HG02973 (cell line): Measurements from ENCODE around the gene SH2D1B.

ENCODE experiments used
- ATAC-seq: cut with Tn5 transposase; IDR thresholded peaks from one replicate; pipeline ENCODE4 v1.9.1; 2021; ENCODE audit warnings: moderate library complexity; ENCODE audit not compliant: unreplicated experiment

SH2D1B gene

GRCh38 chr1:162400790-162401355 is 11.1 kb downstream of the SH2D1B start:
- ATAC-seq: no peak

GRCh38 chr1:162398999-162399580 is 12.8 kb downstream of the SH2D1B start:
- ATAC-seq: no peak

- no peak for ATAC-seq
These were observed 13.9 kb downstream of the SH2D1B start for GRCh38 chr1:162397943-162398560.

- ATAC-seq: no peak
These were observed 14.9 kb downstream of the SH2D1B start for GRCh38 chr1:162397039-162397448.

GRCh38 chr1:162396201-162396906 is 15.6 kb downstream of the SH2D1B start:
- ATAC-seq: no peak

- ATAC-seq: no peak
These were observed 20.0 kb downstream of the SH2D1B start for GRCh38 chr1:162391790-162392563.

GRCh38 chr1:162390396-162391185 is 21.3 kb downstream of the SH2D1B start:
- no peak for ATAC-seq

GRCh38 chr1:162389971-162390370 is 22.0 kb downstream of the SH2D1B start:
- no peak for ATAC-seq

- no peak for ATAC-seq
These were observed 22.7 kb downstream of the SH2D1B start for GRCh38 chr1:162389021-162389818.

GRCh38 chr1:162388615-162389014 is 23.3 kb downstream of the SH2D1B start:
- no peak for ATAC-seq

- ATAC-seq: no peak
These were observed 23.8 kb downstream of the SH2D1B start for GRCh38 chr1:162388083-162388594.

- no peak for ATAC-seq
These were observed 24.5 kb downstream of the SH2D1B start for GRCh38 chr1:162387226-162388082.

GRCh38 chr1:162386292-162387225 is 25.4 kb downstream of the SH2D1B start:
- no peak for ATAC-seq

GRCh38 chr1:162385702-162386101 is 26.2 kb downstream of the SH2D1B start:
- no peak for ATAC-seq

GRCh38 chr1:162385280-162385623 is 26.7 kb downstream of the SH2D1B start:
- no peak for ATAC-seq

- no peak for ATAC-seq
These were observed 27.2 kb downstream of the SH2D1B start for GRCh38 chr1:162384601-162385279.

- ATAC-seq: no peak
These were observed 27.8 kb downstream of the SH2D1B start for GRCh38 chr1:162384116-162384515.
